Measurements from ENCODE around the gene SNX4.

DNA sequence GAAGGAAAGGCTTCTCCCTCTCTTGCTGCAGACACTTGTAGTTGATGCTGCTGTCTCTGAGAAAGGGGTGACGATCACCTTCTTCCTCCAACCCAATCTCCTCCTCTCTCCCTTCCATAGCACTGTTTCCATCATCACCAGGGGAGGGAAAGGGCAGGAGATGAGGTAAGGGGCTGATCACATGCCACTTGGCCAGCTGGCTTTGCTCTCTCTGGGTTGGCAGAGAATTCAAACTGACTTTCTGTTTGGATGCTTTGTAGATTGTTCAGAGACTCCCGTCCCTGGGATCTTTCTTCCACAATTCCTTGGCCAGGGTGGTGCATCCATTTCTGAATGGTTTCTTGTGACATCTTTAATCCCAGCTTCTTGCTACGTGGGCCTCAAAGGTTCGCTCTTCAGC is 101.7 kb downstream of the SNX4 start:
- TF ChIP-seq, protein P1, sequence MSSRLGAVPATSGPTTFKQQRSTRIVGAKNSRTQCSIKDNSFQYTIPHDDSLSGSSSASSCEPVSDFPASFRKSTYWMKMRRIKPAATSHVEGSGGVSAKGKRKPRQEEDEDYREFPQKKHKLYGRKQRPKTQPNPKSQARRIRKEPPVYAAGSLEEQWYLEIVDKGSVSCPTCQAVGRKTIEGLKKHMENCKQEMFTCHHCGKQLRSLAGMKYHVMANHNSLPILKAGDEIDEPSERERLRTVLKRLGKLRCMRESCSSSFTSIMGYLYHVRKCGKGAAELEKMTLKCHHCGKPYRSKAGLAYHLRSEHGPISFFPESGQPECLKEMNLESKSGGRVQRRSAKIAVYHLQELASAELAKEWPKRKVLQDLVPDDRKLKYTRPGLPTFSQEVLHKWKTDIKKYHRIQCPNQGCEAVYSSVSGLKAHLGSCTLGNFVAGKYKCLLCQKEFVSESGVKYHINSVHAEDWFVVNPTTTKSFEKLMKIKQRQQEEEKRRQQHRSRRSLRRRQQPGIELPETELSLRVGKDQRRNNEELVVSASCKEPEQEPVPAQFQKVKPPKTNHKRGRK (CRISPR knock-in tag; IDR thresholded peaks at IDR 0.05; ENCODE audit: borderline replicate concordance): no peak
- no peak for TF ChIP-seq STAT6 (CRISPR knock-in tag; conservative IDR thresholded peaks at IDR 0.05; ENCODE audit: low read depth)
- TF ChIP-seq MXD4 (CRISPR knock-in tag; IDR thresholded peaks at IDR 0.05; ENCODE audit: borderline replicate concordance): no peak
- TF ChIP-seq CTCF (IDR thresholded peaks at IDR 0.05): no peak

Data from WTC11 (cell line).